Measurements from ENCODE around the gene TM6SF1.

TM6SF1 gene

DNA sequence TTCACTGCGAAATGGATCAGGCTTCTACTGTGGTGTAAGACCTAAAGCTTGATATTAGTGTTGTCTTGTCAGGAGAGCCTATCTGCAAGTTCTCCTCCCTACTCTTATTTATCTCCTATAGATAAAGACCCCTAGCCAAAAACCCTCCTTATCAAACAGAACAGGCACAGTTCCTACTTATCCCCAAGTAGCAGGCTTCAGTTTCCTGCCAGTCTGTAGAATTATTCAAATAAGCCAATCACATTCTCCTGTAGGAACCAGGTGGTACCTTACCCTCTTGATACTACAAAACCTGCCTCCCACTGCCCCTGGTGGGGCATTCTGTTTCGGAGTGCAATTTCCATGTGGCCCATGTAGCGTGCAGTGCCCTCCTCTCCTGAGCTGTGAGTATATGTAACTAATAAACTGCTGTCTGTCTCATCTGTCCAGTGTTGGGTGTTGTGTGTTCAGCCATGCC lies 71.5 kb downstream of the TM6SF1 start:
- DNase-seq: no peak

- DNase-seq: no peak
Measured at GRCh38 chr15:83185561-83185960, 78.1 kb downstream of the TM6SF1 start.
